Dermis blood vessel endothelial cell (primary cell): Measurements from ENCODE around the gene PLSCR3. TPM values are rescaled to one million over a fixed set of nuclear protein-coding genes. Genes with fewer than 3 reads are reported as not detected.
A peak's percentile ranks its signal among the peaks of the same experiment; 100 is the strongest.

Source experiments
- DNase-seq: peaks from one replicate; pipeline ENCODE4 v3.0.0; 2010
- total RNA-seq: library from RNA; depleted of rRNA; stranded (reverse); fragments of >200 nt; gene quantifications from 2 replicates; pipeline ENCODE4 v1.2.3, GENCODE V29; 2014

PLSCR3 gene
- 21.3 and 34.1 TPM in 2 replicates for total RNA-seq

- peak; percentile 88 for DNase-seq
These were observed at the start of gene PLSCR3 for GRCh38 chr17:7394452-7395191. Gene PLSCR3, minus strand, starts transcription at chr17:7394525. Its CDS starts 415 bp downstream, at chr17:7394110.

- peak; percentile 47 for DNase-seq
These were observed 49.5 kb upstream of the PLSCR3 start for GRCh38 chr17:7443499-7444485.

GRCh38 chr17:7442142-7442541 lies 47.8 kb upstream of the PLSCR3 start:
- no peak for DNase-seq

GRCh38 chr17:7441266-7441665 lies 46.9 kb upstream of the PLSCR3 start:
- DNase-seq, result no peak

GRCh38 chr17:7440834-7441195 lies 46.5 kb upstream of the PLSCR3 start:
- peak; percentile 25 for DNase-seq

- DNase-seq, result peak; percentile 36
These were observed 45.9 kb upstream of the PLSCR3 start for GRCh38 chr17:7440113-7440833.

- DNase-seq, result no peak
These were observed 45.3 kb upstream of the PLSCR3 start, which contains the start of gene FGF11 for GRCh38 chr17:7439462-7440112. Gene FGF11, plus strand, starts transcription at chr17:7439512. Its CDS starts 109 bp downstream, at chr17:7439621.

GRCh38 chr17:7438656-7439460 lies 44.5 kb upstream of the PLSCR3 start:
- no peak for DNase-seq

- no peak for DNase-seq
These were observed 43.8 kb upstream of the PLSCR3 start for GRCh38 chr17:7437950-7438614.

GRCh38 chr17:7437369-7437863 lies 43.1 kb upstream of the PLSCR3 start:
- DNase-seq, result no peak

GRCh38 chr17:7436556-7437368 lies 42.4 kb upstream of the PLSCR3 start:
- DNase-seq, result peak; percentile 90

GRCh38 chr17:7435676-7436555 lies 41.6 kb upstream of the PLSCR3 start:
- DNase-seq, result peak; percentile 51

- no peak for DNase-seq
These were observed 38.0 kb upstream of the PLSCR3 start for GRCh38 chr17:7432296-7432695.

GRCh38 chr17:7431231-7431630 lies 36.9 kb upstream of the PLSCR3 start:
- no peak for DNase-seq

GRCh38 chr17:7429722-7430121 lies 35.4 kb upstream of the PLSCR3 start:
- no peak for DNase-seq

- DNase-seq, result no peak
These were observed 34.2 kb upstream of the PLSCR3 start, which contains the start of gene SPEM3 for GRCh38 chr17:7428557-7428956. Gene SPEM3, plus strand, starts transcription at chr17:7428857. Its CDS starts 46 bp downstream, at chr17:7428903.

- DNase-seq, result no peak
These were observed 33.2 kb upstream of the PLSCR3 start for GRCh38 chr17:7427549-7427948.

- no peak for DNase-seq
These were observed 32.7 kb upstream of the PLSCR3 start for GRCh38 chr17:7426896-7427489.
